NCI-H1694 treated with DMSO at 0.1 percent for 48 hours (cell line): ENCODE data around the gene TRIM45.
"Not testable (repeated sequence)": the region's sequence is repeated elsewhere in the genome, so short reads cannot be mapped to it uniquely, and the experiment has no call there.

Experiments
- DNase-seq: peaks from one replicate; lab custom pipeline; 2025; lab: John Stamatoyannopoulos, UW

TRIM45 gene

GRCh38 chr1:117121589-117122329, at the start of gene TRIM45:
TSS of gene TRIM45 (minus strand) at chr1:117121749. CDS start at chr1:117121201, 548 bp downstream.
- DNase-seq = peak; percentile 94

- DNase-seq = no peak
These were observed 48.5 kb upstream of the TRIM45 start for GRCh38 chr1:117169871-117170596.

- no peak for DNase-seq
These were observed 45.9 kb upstream of the TRIM45 start for GRCh38 chr1:117167402-117167801.

GRCh38 chr1:117166076-117166475, 44.5 kb upstream of the TRIM45 start:
- no peak for DNase-seq

- DNase-seq = no peak
These were observed 42.7 kb upstream of the TRIM45 start for GRCh38 chr1:117164209-117164608.

- no peak for DNase-seq
These were observed 41.3 kb upstream of the TRIM45 start for GRCh38 chr1:117162816-117163215.

- no peak for DNase-seq
These were observed 40.3 kb upstream of the TRIM45 start for GRCh38 chr1:117161887-117162286.

- not testable (repeated sequence) for DNase-seq
These were observed 29.8 kb upstream of the TRIM45 start for GRCh38 chr1:117151305-117151704.

- DNase-seq = no peak
These were observed 28.8 kb upstream of the TRIM45 start for GRCh38 chr1:117150316-117150715.

GRCh38 chr1:117147856-117148588, 26.5 kb upstream of the TRIM45 start:
- no peak for DNase-seq

GRCh38 chr1:117147341-117147831, 25.8 kb upstream of the TRIM45 start:
- DNase-seq = no peak

- DNase-seq = no peak
These were observed 25.2 kb upstream of the TRIM45 start for GRCh38 chr1:117146575-117147340.

GRCh38 chr1:117146072-117146471, 24.5 kb upstream of the TRIM45 start:
- DNase-seq = no peak

- no peak for DNase-seq
These were observed 22.3 kb upstream of the TRIM45 start for GRCh38 chr1:117143871-117144270.

- DNase-seq = no peak
These were observed 21.6 kb upstream of the TRIM45 start for GRCh38 chr1:117143172-117143571.

GRCh38 chr1:117142200-117142599, 20.7 kb upstream of the TRIM45 start:
- no peak for DNase-seq

GRCh38 chr1:117138561-117138960, 17.0 kb upstream of the TRIM45 start:
- DNase-seq = no peak

- DNase-seq = no peak
These were observed 16.6 kb upstream of the TRIM45 start for GRCh38 chr1:117138106-117138505.

- DNase-seq = no peak
These were observed 15.8 kb upstream of the TRIM45 start for GRCh38 chr1:117137281-117137855.

- DNase-seq = no peak
These were observed 15.2 kb upstream of the TRIM45 start for GRCh38 chr1:117136749-117137148.

- no peak for DNase-seq
These were observed 13.8 kb upstream of the TRIM45 start for GRCh38 chr1:117135329-117135728.
